Posterior cingulate gyrus (tissue), 11 donors: ENCODE results near the gene BRI3.

ENCODE experiments used
- DNase-seq, 10 donors: peaks; one replicate each; pipeline versions ENCODE4 v3.0.0 to v3.0.0-alpha.2; 2020 to 2021; ENCODE audit warnings: mixed read lengths in 3 of 10
- intact Hi-C: fragments of 100-400 bp; cut with DNase I; formaldehyde crosslinking; loops from one replicate; pipeline ENCODE4 v1.15.1; 2023

Gene BRI3

GRCh38 chr7:98330926-98331529 lies 49.5 kb downstream of the BRI3 start:
- DNase-seq, result no peak
- intact Hi-C loops, result no loop called here

- DNase-seq, result no peak
- intact Hi-C loops, result no loop called here
Observed at GRCh38 chr7:98334081-98334480, 52.6 kb downstream of the BRI3 start.

GRCh38 chr7:98335411-98335977 lies 54.0 kb downstream of the BRI3 start:
- intact Hi-C loops, result no loop called here
- no peak for DNase-seq

- DNase-seq, result no peak
- intact Hi-C loops, result no loop called here
Observed at GRCh38 chr7:98338441-98338840, 57.0 kb downstream of the BRI3 start.

- intact Hi-C loops, result no loop called here
- DNase-seq, result no peak
Observed at GRCh38 chr7:98339043-98339442, 57.6 kb downstream of the BRI3 start.

GRCh38 chr7:98341106-98341505 lies 59.6 kb downstream of the BRI3 start:
- no peak for DNase-seq
- intact Hi-C loops, result no loop called here
